OCI-LY3 (cell line): ENCODE data around the gene SLC32A1.

ENCODE experiments used
- EZH2phosphoT487 ChIP-seq: fragments of 200-600 bp; shearing (Covaris generic); IDR thresholded peaks from 2 replicates; pipeline ENCODE4 v1.6.1; 2018; ENCODE audit warnings: antibody characterized with exemption, mixed run types, low read depth
- TF ChIP-seq, protein P1 (sequence below): fragments of 200-600, 300-600 bp; sonication (generic); IDR thresholded peaks from 2 replicates; pipeline ENCODE4 v1.5.1; 2014; ENCODE audit warnings: antibody characterized with exemption, low read length, low read depth

DNA sequence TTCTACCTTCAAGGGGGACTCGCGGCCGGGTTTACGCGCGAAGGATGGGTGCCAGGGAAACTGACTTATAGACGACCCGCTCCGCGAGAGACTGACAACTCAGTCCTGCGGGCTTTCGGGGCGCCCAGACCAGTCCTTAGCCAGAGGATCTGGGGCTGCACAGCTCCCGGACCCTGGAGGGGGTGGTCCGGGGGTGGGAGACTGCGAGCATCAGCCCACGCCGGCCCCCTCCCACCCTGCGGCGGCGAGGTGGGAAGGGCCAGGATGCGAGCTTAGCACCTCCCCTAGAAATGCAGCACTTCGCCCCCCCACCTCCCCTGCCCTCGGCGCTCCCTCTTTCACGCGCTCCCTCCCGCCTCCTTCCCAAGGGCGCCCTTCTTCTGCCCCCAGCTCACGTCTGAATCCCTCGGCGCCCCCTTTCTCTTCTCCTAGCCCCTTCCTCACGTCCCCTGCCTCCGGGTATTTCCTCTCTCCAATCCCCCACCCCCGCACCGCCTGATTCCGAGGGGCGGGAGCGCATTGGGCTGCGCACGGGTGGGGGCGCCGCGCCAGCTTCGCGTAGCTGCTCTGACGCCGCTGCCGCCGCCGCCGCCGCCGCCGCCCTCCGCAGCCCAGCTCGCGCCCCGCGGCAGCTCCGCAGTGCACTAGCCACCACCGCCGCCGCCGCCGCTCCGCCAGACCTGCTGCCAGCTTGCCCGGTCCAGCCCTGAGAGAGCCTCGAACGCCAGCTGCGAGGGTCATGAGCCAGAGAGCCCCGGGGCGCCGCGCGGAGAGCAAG, at the start of gene SLC32A1:
- TF ChIP-seq, protein P1, sequence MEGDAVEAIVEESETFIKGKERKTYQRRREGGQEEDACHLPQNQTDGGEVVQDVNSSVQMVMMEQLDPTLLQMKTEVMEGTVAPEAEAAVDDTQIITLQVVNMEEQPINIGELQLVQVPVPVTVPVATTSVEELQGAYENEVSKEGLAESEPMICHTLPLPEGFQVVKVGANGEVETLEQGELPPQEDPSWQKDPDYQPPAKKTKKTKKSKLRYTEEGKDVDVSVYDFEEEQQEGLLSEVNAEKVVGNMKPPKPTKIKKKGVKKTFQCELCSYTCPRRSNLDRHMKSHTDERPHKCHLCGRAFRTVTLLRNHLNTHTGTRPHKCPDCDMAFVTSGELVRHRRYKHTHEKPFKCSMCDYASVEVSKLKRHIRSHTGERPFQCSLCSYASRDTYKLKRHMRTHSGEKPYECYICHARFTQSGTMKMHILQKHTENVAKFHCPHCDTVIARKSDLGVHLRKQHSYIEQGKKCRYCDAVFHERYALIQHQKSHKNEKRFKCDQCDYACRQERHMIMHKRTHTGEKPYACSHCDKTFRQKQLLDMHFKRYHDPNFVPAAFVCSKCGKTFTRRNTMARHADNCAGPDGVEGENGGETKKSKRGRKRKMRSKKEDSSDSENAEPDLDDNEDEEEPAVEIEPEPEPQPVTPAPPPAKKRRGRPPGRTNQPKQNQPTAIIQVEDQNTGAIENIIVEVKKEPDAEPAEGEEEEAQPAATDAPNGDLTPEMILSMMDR: no peak
- TF ChIP-seq EZH2phosphoT487: no peak
